Upper lobe of right lung (tissue), 1 donor: ENCODE measurements around the gene PDE4B. TPM values are rescaled to one million over a fixed set of nuclear protein-coding genes. Genes with fewer than 3 reads are reported as not detected.

ENCODE experiments used
- ATAC-seq: fragments of 200-7000 bp; cut with Tn5 transposase; one replicate; pipeline ENCODE4 v1.9.1; 2020; ENCODE audit warnings: mild to moderate bottlenecking, moderate library complexity
- DNase-seq: peaks from one replicate; pipeline ENCODE4 v3.0.0-alpha.2; 2020
- H3K27ac ChIP-seq: fragments of 200-600 bp; one replicate; pipeline ENCODE4 v1.8.0; 2022
- H3K27me3 ChIP-seq: fragments of 200-600 bp; one replicate; pipeline ENCODE4 v1.8.0; 2022; ENCODE audit warnings: mild to moderate bottlenecking
- H3K36me3 ChIP-seq: fragments of 200-600 bp; one replicate; pipeline ENCODE4 v1.8.0; 2022
- H3K4me1 ChIP-seq: fragments of 200-600 bp; one replicate; pipeline ENCODE4 v1.8.0; 2022
- H3K4me3 ChIP-seq: fragments of 200-600 bp; one replicate; pipeline ENCODE4 v1.8.0; 2022; ENCODE audit warnings: mild to moderate bottlenecking
- H3K9me3 ChIP-seq: fragments of 200-600 bp; one replicate; pipeline ENCODE4 v1.8.0; 2022
- CTCF ChIP-seq: fragments of 200-600 bp; IDR thresholded peaks from one replicate; pipeline ENCODE4 v1.8.0; 2022; ENCODE audit warnings: antibody characterized with exemption
- intact Hi-C: fragments of 100-400 bp; cut with DNase I; formaldehyde crosslinking; loops from one replicate; pipeline ENCODE4 v1.11.0; 2022
- total RNA-seq: library from RNA; stranded (reverse); fragmentation: NEBNext Ultra II Directional; extraction: Animal tissue kit (Norgen Biotek cat#: 25700); gene quantifications from one replicate; pipeline ENCODE4 v1.2.1, GENCODE V29; 2021
- donor health status: DM: no; HTN: yes; CAD: no; lungs with severe emphysema.

PDE4B gene
- total RNA-seq, 1 donor from 2014 or later: 14.3 TPM

GRCh38 chr1:66302815-66303214 lies 510.1 kb downstream of the PDE4B start:
- no peak for TF ChIP-seq CTCF
- Histone ChIP-seq H3K27ac (no peak overlapping the region), H3K4me3 (no peak overlapping the region), H3K9me3 (no peaks in the 10 kb centered on the region), H3K27me3 (no peaks in the 10 kb centered on the region), H3K4me1 (peaks cover 7% of the 10 kb centered on the region), H3K36me3 (no peaks in the 10 kb centered on the region)
- DNase-seq: no peak
- ATAC-seq: no peak
- intact Hi-C loops: no loop called here

GRCh38 chr1:66303646-66304045 lies 511.0 kb downstream of the PDE4B start:
- Histone ChIP-seq H3K4me3 (no peak overlapping the region), H3K27me3 (no peaks in the 10 kb centered on the region), H3K4me1 (peaks cover 7% of the 10 kb centered on the region), H3K36me3 (no peaks in the 10 kb centered on the region), H3K9me3 (no peaks in the 10 kb centered on the region), H3K27ac (no peak overlapping the region)
- TF ChIP-seq CTCF: no peak
- intact Hi-C loops: no loop called here
- ATAC-seq (no peak), DNase-seq (no peak)

GRCh38 chr1:66304128-66304527 lies 511.4 kb downstream of the PDE4B start:
- Histone ChIP-seq H3K4me1 (peaks cover 7% of the 10 kb centered on the region), H3K9me3 (no peaks in the 10 kb centered on the region), H3K27ac (no peak overlapping the region), H3K36me3 (no peaks in the 10 kb centered on the region), H3K27me3 (no peaks in the 10 kb centered on the region), H3K4me3 (no peak overlapping the region)
- TF ChIP-seq CTCF: no peak
- ATAC-seq (no peak), DNase-seq (no peak)
- intact Hi-C loops: no loop called here

- ATAC-seq (no peak), DNase-seq (no peak)
- no peak overlapping the region for H3K27ac ChIP-seq
- intact Hi-C loops: no loop called here
- no peak for TF ChIP-seq CTCF
- no peak overlapping the region for H3K4me3 ChIP-seq
- H3K27me3 ChIP-seq: no peaks in the 10 kb centered on the region
- H3K9me3 ChIP-seq: no peaks in the 10 kb centered on the region
- no peaks in the 10 kb centered on the region for H3K4me1 ChIP-seq
- H3K36me3 ChIP-seq: no peaks in the 10 kb centered on the region
These were observed 513.2 kb downstream of the PDE4B start for GRCh38 chr1:66305927-66306326.

- TF ChIP-seq CTCF: no peak
These were observed 516.5 kb downstream of the PDE4B start for GRCh38 chr1:66309006-66309741.

GRCh38 chr1:66311092-66311491 lies 518.4 kb downstream of the PDE4B start:
- intact Hi-C loops: no loop called here
- Histone ChIP-seq H3K36me3 (no peaks in the 10 kb centered on the region), H3K4me1 (no peaks in the 10 kb centered on the region), H3K27me3 (no peaks in the 10 kb centered on the region), H3K9me3 (no peaks in the 10 kb centered on the region), H3K27ac (no peak overlapping the region), H3K4me3 (no peak overlapping the region)
- ATAC-seq (no peak), DNase-seq (no peak)
- TF ChIP-seq CTCF: no peak

More at GRCh38 chr1:66309006-66309741, 516.5 kb downstream of the PDE4B start:
- Histone ChIP-seq H3K9me3 (no peaks in the 10 kb centered on the region), H3K27me3 (no peaks in the 10 kb centered on the region), H3K4me3 (no peak overlapping the region), H3K36me3 (no peaks in the 10 kb centered on the region), H3K27ac (no peak overlapping the region), H3K4me1 (no peaks in the 10 kb centered on the region)
- DNase-seq: no peak
- no peak for ATAC-seq
- intact Hi-C loops: no loop called here
